Measurements from ENCODE around the gene TCF19. TPM values are rescaled to one million over a fixed set of nuclear protein-coding genes. Genes with fewer than 3 reads are reported as not detected.

Gene TCF19
- 100 to 1,000 TPM; 102 to 103 TPM for total RNA-seq
- 11.6 TPM for polyA plus RNA-seq

GRCh38 chr6:31158140-31158862 lies at the start of gene TCF19:
TSS of gene TCF19 (plus strand) at chr6:31158589. CDS start at chr6:31159470, 881 bp downstream.
- H3K9me3 Mint-ChIP-seq, result no peaks in the 10 kb centered on the region
- peaks cover 23 to 35% (median 33%) of the 10 kb centered on the region in 3 donors for H3K4me1 Mint-ChIP-seq
- H3K9me3 ChIP-seq (ENCODE audit: low read length), result no peaks in the 10 kb centered on the region
- peaks cover 18% of the 10 kb centered on the region for H3K4me1 ChIP-seq (ENCODE audit: insufficient read depth, low read length)
- H3K27ac Mint-ChIP-seq, result peak within 1 kb of the TSS; percentile 10 to 96 (median 90)
- ChIA-PET POLR2A (interaction anchor here (0.5 to 2.0 kb wide), 4 partner anchors 9 to 678 kb away, joined by 3 to 12 read pairs (median 6); no protein-coding TSS in a partner anchor), CTCF (interaction anchor here (0.6 to 1.4 kb wide), 3 partner anchors 11 to 208 kb away, joined by 3 to 5 read pairs (median 3); no protein-coding TSS in a partner anchor)
- H3K36me3 ChIP-seq (ENCODE audit: insufficient read depth, low read length), result peaks cover 4% of the 10 kb centered on the region
- no peaks in the 10 kb centered on the region for H3K27me3 Mint-ChIP-seq
- H3K36me3 Mint-ChIP-seq, result peaks cover 4 to 31% (median 4%) of the 10 kb centered on the region in 3 donors
- no peaks in the 10 kb centered on the region for H3K27me3 ChIP-seq (ENCODE audit: insufficient read depth, low read length, poor library complexity, severe bottlenecking)
- H3K27ac ChIP-seq (ENCODE audit: low read depth, low read length), result peak within 1 kb of the TSS; percentile 70
- H3K4me3 Mint-ChIP-seq, result peak within 1 kb of the TSS; percentile 80 to 98 (median 88)
- peak within 1 kb of the TSS; percentile 88 for H3K4me3 ChIP-seq (ENCODE audit: low read length)
- DNase-seq, result peak; percentile 99 to 100 (median 99)

- no peaks in the 10 kb centered on the region for H3K27me3 ChIP-seq (ENCODE audit: insufficient read depth, low read length, poor library complexity, severe bottlenecking)
- Mint-ChIP-seq H3K9me3 (no peaks in the 10 kb centered on the region), H3K4me1 (peaks cover 0 to 5% (median 3%) of the 10 kb centered on the region in 3 donors), H3K4me3 (no peak overlapping the region), H3K36me3 (no peaks in the 10 kb centered on the region), H3K27me3 (peaks cover 22 to 39% of the 10 kb centered on the region in 2 donors), H3K27ac (no peak overlapping the region)
- POLR2A ChIA-PET, result no interaction called here
- H3K4me1 ChIP-seq (ENCODE audit: insufficient read depth, low read length), result no peaks in the 10 kb centered on the region
- DNase-seq, result no peak
- no peak overlapping the region for H3K27ac ChIP-seq (ENCODE audit: low read depth, low read length)
- H3K9me3 ChIP-seq (ENCODE audit: low read length), result no peaks in the 10 kb centered on the region
- H3K36me3 ChIP-seq (ENCODE audit: insufficient read depth, low read length), result no peaks in the 10 kb centered on the region
- CTCF ChIA-PET, result interaction anchor here (3.1 kb wide), 1 partner anchor 24 kb away, joined by 9 read pairs; no protein-coding TSS in a partner anchor
- no peak overlapping the region for H3K4me3 ChIP-seq (ENCODE audit: low read length)
Observed at GRCh38 chr6:31110825-31111582, 47.4 kb upstream of the TCF19 start.

GRCh38 chr6:31111712-31112111 lies 46.7 kb upstream of the TCF19 start:
- no peak overlapping the region for H3K27ac ChIP-seq (ENCODE audit: low read depth, low read length)
- no peaks in the 10 kb centered on the region for H3K27me3 ChIP-seq (ENCODE audit: insufficient read depth, low read length, poor library complexity, severe bottlenecking)
- Mint-ChIP-seq H3K9me3 (no peaks in the 10 kb centered on the region), H3K27me3 (peaks cover 26 to 42% of the 10 kb centered on the region in 2 donors), H3K4me1 (peaks cover 0 to 5% (median 3%) of the 10 kb centered on the region in 3 donors), H3K36me3 (no peaks in the 10 kb centered on the region), H3K27ac (no peak overlapping the region), H3K4me3 (no peak overlapping the region)
- no peak for DNase-seq
- no peaks in the 10 kb centered on the region for H3K36me3 ChIP-seq (ENCODE audit: insufficient read depth, low read length)
- ChIA-PET CTCF (interaction anchor here (0.7 to 3.1 kb wide), 2 partner anchors 16 to 25 kb away, joined by 3 to 9 read pairs; no protein-coding TSS in a partner anchor), POLR2A (no interaction called here)
- no peaks in the 10 kb centered on the region for H3K9me3 ChIP-seq (ENCODE audit: low read length)
- H3K4me3 ChIP-seq (ENCODE audit: low read length), result no peak overlapping the region
- no peaks in the 10 kb centered on the region for H3K4me1 ChIP-seq (ENCODE audit: insufficient read depth, low read length)

- Histone ChIP-seq H3K4me1 (ENCODE audit: insufficient read depth, low read length) (no peaks in the 10 kb centered on the region), H3K4me3 (ENCODE audit: low read length) (no peak within 1 kb of the TSS), H3K27ac (ENCODE audit: low read depth, low read length) (no peak within 1 kb of the TSS), H3K9me3 (ENCODE audit: low read length) (no peaks in the 10 kb centered on the region), H3K36me3 (ENCODE audit: insufficient read depth, low read length) (no peaks in the 10 kb centered on the region), H3K27me3 (ENCODE audit: insufficient read depth, low read length, poor library complexity, severe bottlenecking) (no peaks in the 10 kb centered on the region)
- peak within 1 kb of the TSS in 3 of 8 donors; percentile 24 to 83 (median 68) for H3K27ac Mint-ChIP-seq
- H3K4me3 Mint-ChIP-seq, result no peak within 1 kb of the TSS
- POLR2A ChIA-PET, result no interaction called here
- no peaks in the 10 kb centered on the region for H3K36me3 Mint-ChIP-seq
- CTCF ChIA-PET, result interaction anchor here (0.7 to 3.1 kb wide), 2 partner anchors 15 to 25 kb away, joined by 3 to 9 read pairs; no protein-coding TSS in a partner anchor
- H3K27me3 Mint-ChIP-seq, result peaks cover 30 to 45% of the 10 kb centered on the region in 2 donors
- DNase-seq, result no peak
- H3K9me3 Mint-ChIP-seq, result no peaks in the 10 kb centered on the region
- peaks cover 0 to 5% (median 3%) of the 10 kb centered on the region in 3 donors for H3K4me1 Mint-ChIP-seq
Observed at GRCh38 chr6:31112478-31112877, 45.9 kb upstream of the TCF19 start, which contains the start of gene C6orf15. TSS of gene C6orf15 (minus strand) at chr6:31112575. CDS start at chr6:31112555, 20 bp downstream.

GRCh38 chr6:31113861-31114540 lies 44.4 kb upstream of the TCF19 start:
- Mint-ChIP-seq H3K36me3 (no peaks in the 10 kb centered on the region), H3K27me3 (peaks cover 30 to 49% of the 10 kb centered on the region in 2 donors), H3K9me3 (no peaks in the 10 kb centered on the region), H3K27ac (peak overlapping the region in 1 of 8 donors; percentile 66), H3K4me3 (no peak overlapping the region), H3K4me1 (peaks cover 0 to 5% (median 3%) of the 10 kb centered on the region in 3 donors)
- ChIA-PET CTCF (interaction anchor here (1.3 to 2.0 kb wide), 2 partner anchors 15 to 27 kb away, joined by 3 to 6 read pairs; no protein-coding TSS in a partner anchor), POLR2A (interaction anchor here (0.6 kb wide), 1 partner anchor 20 kb away, joined by 4 read pairs; no protein-coding TSS in a partner anchor)
- H3K36me3 ChIP-seq (ENCODE audit: insufficient read depth, low read length), result no peaks in the 10 kb centered on the region
- H3K27ac ChIP-seq (ENCODE audit: low read depth, low read length), result no peak overlapping the region
- H3K27me3 ChIP-seq (ENCODE audit: insufficient read depth, low read length, poor library complexity, severe bottlenecking), result no peaks in the 10 kb centered on the region
- no peaks in the 10 kb centered on the region for H3K9me3 ChIP-seq (ENCODE audit: low read length)
- no peak for DNase-seq
- no peak overlapping the region for H3K4me3 ChIP-seq (ENCODE audit: low read length)
- H3K4me1 ChIP-seq (ENCODE audit: insufficient read depth, low read length), result no peaks in the 10 kb centered on the region

GRCh38 chr6:31114541-31114878 lies 43.9 kb upstream of the TCF19 start, which contains the start of gene PSORS1C1:
TSS of gene PSORS1C1 (plus strand) at chr6:31114800. CDS start at chr6:31129633, 14,833 bp downstream.
- POLR2A ChIA-PET, result interaction anchor here (0.6 kb wide), 1 partner anchor 20 kb away, joined by 4 read pairs; no protein-coding TSS in a partner anchor

More at GRCh38 chr6:31114541-31114878, 43.9 kb upstream of the TCF19 start, which contains the start of gene PSORS1C1:
- H3K4me1 ChIP-seq (ENCODE audit: insufficient read depth, low read length), result no peaks in the 10 kb centered on the region
- Mint-ChIP-seq H3K27ac (peak within 1 kb of the TSS in 5 of 8 donors; percentile 22 to 74 (median 63)), H3K27me3 (peaks cover 30 to 49% of the 10 kb centered on the region in 2 donors), H3K9me3 (no peaks in the 10 kb centered on the region), H3K36me3 (no peaks in the 10 kb centered on the region), H3K4me3 (no peak within 1 kb of the TSS), H3K4me1 (peaks cover 0 to 5% (median 3%) of the 10 kb centered on the region in 3 donors)
- no peaks in the 10 kb centered on the region for H3K27me3 ChIP-seq (ENCODE audit: insufficient read depth, low read length, poor library complexity, severe bottlenecking)
- H3K27ac ChIP-seq (ENCODE audit: low read depth, low read length), result no peak within 1 kb of the TSS
- CTCF ChIA-PET, result interaction anchor here (1.3 to 2.0 kb wide), 2 partner anchors 14 to 27 kb away, joined by 3 to 6 read pairs; no protein-coding TSS in a partner anchor
- no peak within 1 kb of the TSS for H3K4me3 ChIP-seq (ENCODE audit: low read length)
- no peaks in the 10 kb centered on the region for H3K36me3 ChIP-seq (ENCODE audit: insufficient read depth, low read length)
- DNase-seq, result no peak
- H3K9me3 ChIP-seq (ENCODE audit: low read length), result no peaks in the 10 kb centered on the region
